OCI-LY3 (cell line): ENCODE data around the gene RUNX2.

Experiments
- H2AFZ ChIP-seq: fragments of 200-600, 300-600 bp; shearing (Covaris generic); 2 replicates; pipeline ENCODE4 v1.6.0; 2014; ENCODE audit warnings: antibody characterized with exemption, low read depth, low read length
- H3K27ac ChIP-seq: fragments of 200-600, 300-600 bp; sonication (generic); 2 replicates; pipeline ENCODE4 v1.5.1; 2014; ENCODE audit warnings: mild to moderate bottlenecking, low read length, moderate library complexity, mixed read lengths
- H3K27me3 ChIP-seq: fragments of 200-600, 300-600 bp; sonication (generic); 2 replicates; pipeline ENCODE4 v1.6.1; 2014; ENCODE audit warnings: low read depth, low read length, mixed read lengths
- H3K36me3 ChIP-seq: fragments of 200-600, 300-600 bp; sonication (generic); replicated peaks from 2 replicates; pipeline ENCODE3; 2014; ENCODE audit warnings: low read depth, low read length, mixed read lengths
- H3K4me1 ChIP-seq: fragments of 300-600, 200-600 bp; sonication (generic); 2 replicates; pipeline ENCODE4 v1.6.1; 2014; ENCODE audit warnings: low read length, mixed read lengths
- H3K4me2 ChIP-seq: fragments of 200-600, 300-600 bp; sonication (generic); 2 replicates; pipeline ENCODE4 v1.6.1; 2014; ENCODE audit warnings: low read length, mixed read lengths
- H3K4me3 ChIP-seq: fragments of 300-600, 200-600 bp; sonication (generic); 2 replicates; pipeline ENCODE4 v1.5.1; 2014; ENCODE audit warnings: antibody characterized with exemption, mild to moderate bottlenecking, low read length, moderate library complexity
- H3K79me2 ChIP-seq: fragments of 300-600, 200-600 bp; shearing (Covaris generic); 2 replicates; pipeline ENCODE4 v1.6.1; 2014; ENCODE audit warnings: mild to moderate bottlenecking, low read length, mixed read lengths
- H3K9ac ChIP-seq: fragments of 300-600, 200-600 bp; shearing (Covaris generic); 2 replicates; pipeline ENCODE4 v1.6.0; 2014; ENCODE audit warnings: mild to moderate bottlenecking, low read length, moderate library complexity
- H3K9me3 ChIP-seq: fragments of 200-600, 300-600 bp; shearing (Covaris generic); 2 replicates; pipeline ENCODE4 v1.6.1; 2014; ENCODE audit warnings: low read length, mixed read lengths; ENCODE audit not compliant: insufficient read depth
- H4K20me1 ChIP-seq: fragments of 200-600, 300-600 bp; sonication (generic); 2 replicates; pipeline ENCODE4 v1.6.1; 2016; ENCODE audit warnings: low read length, mixed read lengths; ENCODE audit not compliant: insufficient read depth
- EZH2phosphoT487 ChIP-seq: fragments of 200-600 bp; shearing (Covaris generic); IDR thresholded peaks from 2 replicates; pipeline ENCODE4 v1.6.1; 2018; ENCODE audit warnings: antibody characterized with exemption, mixed run types, low read depth
- TF ChIP-seq, protein P1 (sequence below): fragments of 200-600, 300-600 bp; sonication (generic); IDR thresholded peaks from 2 replicates; pipeline ENCODE4 v1.5.1; 2014; ENCODE audit warnings: antibody characterized with exemption, low read length, low read depth

RUNX2 gene

DNA sequence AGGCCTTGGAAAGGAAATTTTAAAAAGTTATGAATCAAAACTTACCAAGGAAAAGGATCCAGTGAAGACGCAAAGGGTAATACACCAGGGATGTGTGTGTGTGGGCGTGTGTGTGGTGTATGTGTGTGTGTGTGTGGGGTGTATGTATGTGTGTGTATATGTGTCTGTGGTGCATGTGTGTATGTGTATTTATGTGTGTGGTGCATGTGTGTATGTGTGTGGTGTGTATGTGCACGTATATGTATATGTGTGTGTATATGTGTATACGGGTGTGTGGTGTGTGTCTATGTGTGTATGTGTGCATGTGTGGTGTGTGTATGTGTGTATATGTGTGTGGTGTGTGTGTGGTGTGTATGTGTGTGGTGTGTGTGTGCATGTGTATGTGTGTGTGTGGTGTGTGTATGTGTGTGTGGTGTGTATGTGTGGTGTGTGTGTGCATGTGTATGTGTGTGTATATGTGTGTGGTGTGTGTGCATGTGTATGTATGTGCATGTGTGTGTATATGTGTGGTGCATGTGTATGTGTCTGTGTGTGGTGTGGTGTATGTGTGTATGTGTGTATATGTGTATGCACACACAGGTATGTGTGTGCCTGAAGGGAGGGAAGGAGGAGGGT is 225.7 kb downstream of the RUNX2 start:
- H3K4me1 ChIP-seq: peaks cover 8% of the 10 kb centered on the region
- H3K9ac ChIP-seq: no peak overlapping the region
- no peak overlapping the region for H3K4me2 ChIP-seq
- H3K27me3 ChIP-seq: peaks cover 98% of the 10 kb centered on the region
- no peak for TF ChIP-seq EZH2phosphoT487
- TF ChIP-seq, protein P1, sequence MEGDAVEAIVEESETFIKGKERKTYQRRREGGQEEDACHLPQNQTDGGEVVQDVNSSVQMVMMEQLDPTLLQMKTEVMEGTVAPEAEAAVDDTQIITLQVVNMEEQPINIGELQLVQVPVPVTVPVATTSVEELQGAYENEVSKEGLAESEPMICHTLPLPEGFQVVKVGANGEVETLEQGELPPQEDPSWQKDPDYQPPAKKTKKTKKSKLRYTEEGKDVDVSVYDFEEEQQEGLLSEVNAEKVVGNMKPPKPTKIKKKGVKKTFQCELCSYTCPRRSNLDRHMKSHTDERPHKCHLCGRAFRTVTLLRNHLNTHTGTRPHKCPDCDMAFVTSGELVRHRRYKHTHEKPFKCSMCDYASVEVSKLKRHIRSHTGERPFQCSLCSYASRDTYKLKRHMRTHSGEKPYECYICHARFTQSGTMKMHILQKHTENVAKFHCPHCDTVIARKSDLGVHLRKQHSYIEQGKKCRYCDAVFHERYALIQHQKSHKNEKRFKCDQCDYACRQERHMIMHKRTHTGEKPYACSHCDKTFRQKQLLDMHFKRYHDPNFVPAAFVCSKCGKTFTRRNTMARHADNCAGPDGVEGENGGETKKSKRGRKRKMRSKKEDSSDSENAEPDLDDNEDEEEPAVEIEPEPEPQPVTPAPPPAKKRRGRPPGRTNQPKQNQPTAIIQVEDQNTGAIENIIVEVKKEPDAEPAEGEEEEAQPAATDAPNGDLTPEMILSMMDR: no peak
- 0 out of 2 replicates have a peak, but pooled peaks cover 6% of the 10 kb centered on the region for H4K20me1 ChIP-seq
- H3K36me3 ChIP-seq: no peaks in the 10 kb centered on the region
- H3K4me3 ChIP-seq: no peak overlapping the region
- H2AFZ ChIP-seq: no peak overlapping the region
- H3K79me2 ChIP-seq: no peaks in the 10 kb centered on the region
- no peak overlapping the region for H3K27ac ChIP-seq
- no peaks in the 10 kb centered on the region for H3K9me3 ChIP-seq

DNA sequence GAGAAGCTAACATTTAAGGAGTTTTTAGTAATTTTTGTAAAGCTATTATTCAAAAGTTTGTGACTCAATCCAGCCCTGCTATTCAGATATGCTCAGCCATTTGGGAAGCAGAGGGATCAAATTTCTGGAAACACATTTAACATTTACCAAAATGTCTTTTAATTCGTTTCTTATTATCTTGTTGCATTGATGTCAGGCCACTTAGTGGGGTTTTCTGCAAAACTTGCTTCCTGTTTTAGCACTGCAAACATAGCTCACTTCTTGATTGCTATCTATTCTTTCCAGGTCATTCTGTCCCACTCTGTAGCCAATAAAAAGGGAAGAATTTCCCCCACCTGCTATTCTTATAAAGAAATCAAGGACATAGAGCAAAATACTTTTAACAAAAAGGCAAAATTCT is 226.5 kb downstream of the RUNX2 start:
- H3K4me2 ChIP-seq: no peak overlapping the region
- H3K9ac ChIP-seq: no peak overlapping the region
- no peak overlapping the region for H2AFZ ChIP-seq
- H3K27ac ChIP-seq: no peak overlapping the region
- peaks cover 4% of the 10 kb centered on the region; the same call in 1 of the 2 replicates for H3K4me1 ChIP-seq
- H3K9me3 ChIP-seq: no peaks in the 10 kb centered on the region
- H4K20me1 ChIP-seq: 0 out of 2 replicates have a peak, but pooled peaks cover 6% of the 10 kb centered on the region
- no peaks in the 10 kb centered on the region for H3K36me3 ChIP-seq
- H3K27me3 ChIP-seq: peaks cover 97% of the 10 kb centered on the region
- H3K79me2 ChIP-seq: no peaks in the 10 kb centered on the region
- TF ChIP-seq EZH2phosphoT487: no peak
- no peak overlapping the region for H3K4me3 ChIP-seq

DNA sequence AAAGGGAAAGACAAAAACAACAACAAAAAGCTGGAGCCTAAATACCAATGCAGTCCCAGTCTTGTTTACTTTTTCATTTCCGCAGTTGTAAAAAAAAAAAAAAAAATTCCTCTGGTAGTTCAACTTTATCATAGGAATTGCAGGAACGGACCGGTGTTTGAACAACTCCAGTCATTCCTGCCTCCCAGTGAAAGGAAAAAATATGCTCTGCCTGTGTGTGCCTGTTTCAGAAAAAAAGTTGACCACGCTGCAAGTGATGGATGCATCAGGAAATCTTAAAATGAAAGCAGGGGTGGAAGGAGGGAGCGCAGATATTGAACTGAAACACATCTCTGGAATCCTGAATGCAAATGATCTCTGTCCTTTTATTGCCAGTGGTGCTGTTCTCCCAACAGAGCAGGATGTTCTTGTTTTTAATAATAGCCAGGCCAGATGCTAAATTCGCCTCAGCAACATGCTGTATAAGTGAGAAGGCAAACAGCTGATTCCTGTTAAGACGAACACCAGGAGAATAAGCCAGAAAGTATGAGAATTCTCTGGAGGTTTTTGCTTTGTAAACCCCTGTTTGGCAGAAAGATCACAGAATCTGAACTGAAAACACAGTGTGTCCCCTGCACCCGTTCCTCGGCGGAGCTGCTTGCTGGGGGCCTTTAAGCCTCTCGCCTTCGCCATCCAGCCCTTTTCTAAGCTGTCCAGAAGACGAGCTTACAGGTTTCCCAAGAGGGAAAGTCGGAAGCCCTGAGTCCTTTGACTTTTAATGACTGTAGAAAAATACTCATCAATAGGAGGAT is 228.0 kb downstream of the RUNX2 start:
- TF ChIP-seq EZH2phosphoT487: no peak
- TF ChIP-seq, protein P1: no peak
- Histone ChIP-seq H3K9me3 (no peaks in the 10 kb centered on the region), H3K9ac (no peak overlapping the region), H4K20me1 (0 out of 2 replicates have a peak, but pooled peaks cover 6% of the 10 kb centered on the region), H3K4me3 (no peak overlapping the region), H3K27me3 (peaks cover 89% of the 10 kb centered on the region), H3K79me2 (no peaks in the 10 kb centered on the region), H2AFZ (no peak overlapping the region), H3K4me1 (peaks cover 4% of the 10 kb centered on the region; the same call in 1 of the 2 replicates), H3K36me3 (no peaks in the 10 kb centered on the region), H3K27ac (no peak overlapping the region), H3K4me2 (no peak overlapping the region)

DNA sequence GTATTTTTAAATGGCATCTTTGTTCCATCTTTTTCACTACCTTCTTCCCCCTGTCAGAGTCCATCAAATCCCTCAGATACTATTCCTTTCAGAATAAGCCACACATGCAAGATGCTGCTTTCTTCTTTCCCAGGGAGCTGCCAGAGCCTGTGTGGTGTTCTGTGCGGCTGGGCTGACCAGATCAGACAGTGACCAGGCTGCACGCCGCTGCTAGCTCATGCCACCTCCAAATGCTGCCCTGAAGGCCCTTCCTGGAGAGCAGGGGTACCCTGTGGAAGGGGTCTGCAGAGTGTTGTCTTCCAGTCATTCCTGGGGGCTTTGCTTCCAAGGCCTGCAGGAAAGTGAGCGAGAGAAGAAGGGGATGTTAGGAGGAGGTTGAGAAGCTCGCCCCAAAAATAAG is 228.7 kb downstream of the RUNX2 start:
- H3K4me3 ChIP-seq: no peak overlapping the region
- peaks cover 4% of the 10 kb centered on the region; the same call in 1 of the 2 replicates for H3K4me1 ChIP-seq
- H3K27me3 ChIP-seq: peaks cover 84% of the 10 kb centered on the region
- 0 out of 2 replicates have a peak, but pooled peaks cover 6% of the 10 kb centered on the region for H4K20me1 ChIP-seq
- no peaks in the 10 kb centered on the region for H3K36me3 ChIP-seq
- no peaks in the 10 kb centered on the region for H3K9me3 ChIP-seq
- no peaks in the 10 kb centered on the region for H3K79me2 ChIP-seq
- H2AFZ ChIP-seq: no peak overlapping the region
- TF ChIP-seq EZH2phosphoT487: no peak
- TF ChIP-seq, protein P1: no peak
- H3K4me2 ChIP-seq: no peak overlapping the region
- H3K9ac ChIP-seq: no peak overlapping the region
- no peak overlapping the region for H3K27ac ChIP-seq
